Gastrocnemius medialis (tissue), 4 donors: ENCODE data around the gene PTPRCAP.

Experiments
- CTCF ChIP-seq, 5 experiments: fragments of 450-650 bp in 3 of 5; fragments of 200-600 bp in 2 of 5; sonication (generic) in 2 of 5; IDR thresholded peaks in 4 of 5; conservative IDR thresholded peaks in 1 of 5; 1 replicate in 4 of 5; 2 replicates in 1 of 5; pipeline ENCODE4 v1.5.1; 2016 to 2019; ENCODE audit warnings: antibody characterized with exemption in 5 of 5, mild to moderate bottlenecking in 3 of 5, moderate library complexity in 3 of 5
- POLR2A ChIP-seq, 2 donors: fragments of 450-650 bp; IDR thresholded peaks; one replicate each; pipeline ENCODE4 v1.6.1; 2017; ENCODE audit warnings: antibody characterized with exemption in 2 of 2, mild to moderate bottlenecking in 2 of 2, moderate library complexity in 2 of 2

GRCh38 chr11:67434395-67434881 is 3.0 kb downstream of the PTPRCAP start:
- TF ChIP-seq CTCF (IDR thresholded peaks at IDR 0.05 in 4 of 5, conservative IDR thresholded peaks at IDR 0.05 in 1 of 5) = no peak
- TF ChIP-seq POLR2A (IDR thresholded peaks at IDR 0.05) = no peak
